ENCODE measurements around the gene TUBB4B. TPM values are rescaled to one million over a fixed set of nuclear protein-coding genes. Genes with fewer than 3 reads are reported as not detected.

Gene TUBB4B
- total and polyA plus RNA-seq, 2 experiments from 2014 or later = 334 to 389 TPM

GRCh38 chr9:137202966-137203365, 38.1 kb upstream of the TUBB4B start:
- H3K27me3 ChIP-seq (ENCODE audit: insufficient read depth) = no peaks in the 10 kb centered on the region
- no peak overlapping the region for H3K4me3 ChIP-seq
- H3K36me3 Mint-ChIP-seq (ENCODE audit: low read depth) = peaks cover 15% of the 10 kb centered on the region
- no peak overlapping the region for H2AFZ ChIP-seq
- H3K27me3 Mint-ChIP-seq (ENCODE audit: insufficient read depth, low read depth, poor library complexity) = peaks cover 22% of the 10 kb centered on the region
- DNase-seq (ENCODE audit: low spot score) = no peak
- H3F3A ChIP-seq (replicated peaks; ENCODE audit: low read depth) = peaks cover 21% of the 10 kb centered on the region; the same call in 1 of the 2 replicates
- H3K27ac ChIP-seq (ENCODE audit: low read depth) = no peak overlapping the region
- H3K4me2 ChIP-seq = no peak overlapping the region
- peaks cover 30% of the 10 kb centered on the region for H3K4me1 ChIP-seq (ENCODE audit: insufficient read depth)
- H3K36me3 ChIP-seq (ENCODE audit: insufficient read depth) = no peaks in the 10 kb centered on the region
- H3K79me2 ChIP-seq (replicated peaks; ENCODE audit: insufficient read depth) = peaks cover 60% of the 10 kb centered on the region
- H4K20me1 ChIP-seq (replicated peaks; ENCODE audit: insufficient read depth) = peaks cover 14% of the 10 kb centered on the region
- TF ChIP-seq REST (IDR thresholded peaks at IDR 0.05; ENCODE audit: unreplicated experiment) = no peak
- no peaks in the 10 kb centered on the region for H3K9me2 ChIP-seq (ENCODE audit: insufficient read depth)
- ATAC-seq = no peak
- H3K4me3 Mint-ChIP-seq = no peak overlapping the region
- H3K4me1 Mint-ChIP-seq = peaks cover 39% of the 10 kb centered on the region
- no peaks in the 10 kb centered on the region for H3K9me3 Mint-ChIP-seq
- no peak overlapping the region for H3K27ac Mint-ChIP-seq

GRCh38 chr9:137204731-137205125, 36.4 kb upstream of the TUBB4B start:
- Histone ChIP-seq H3K27me3 (ENCODE audit: insufficient read depth) (no peaks in the 10 kb centered on the region), H3K9me2 (ENCODE audit: insufficient read depth) (no peaks in the 10 kb centered on the region), H3K36me3 (ENCODE audit: insufficient read depth) (no peaks in the 10 kb centered on the region), H4K20me1 (replicated peaks; ENCODE audit: insufficient read depth) (peaks cover 14% of the 10 kb centered on the region), H3F3A (replicated peaks; ENCODE audit: low read depth) (peaks cover 21% of the 10 kb centered on the region; the same call in 1 of the 2 replicates), H3K4me2 (peak overlapping the region; percentile 98), H2AFZ (no peak overlapping the region), H3K4me3 (peak overlapping the region; percentile 98), H3K4me1 (ENCODE audit: insufficient read depth) (peaks cover 24% of the 10 kb centered on the region), H3K27ac (ENCODE audit: low read depth) (no peak overlapping the region), H3K79me2 (replicated peaks; ENCODE audit: insufficient read depth) (peaks cover 42% of the 10 kb centered on the region)
- no peak for DNase-seq (ENCODE audit: low spot score)
- Mint-ChIP-seq H3K4me1 (peaks cover 30% of the 10 kb centered on the region), H3K9me3 (no peaks in the 10 kb centered on the region), H3K27ac (peak overlapping the region; percentile 93), H3K36me3 (ENCODE audit: low read depth) (peaks cover 25% of the 10 kb centered on the region), H3K4me3 (peak overlapping the region; percentile 97), H3K27me3 (ENCODE audit: insufficient read depth, low read depth, poor library complexity) (peaks cover 22% of the 10 kb centered on the region)
- ATAC-seq = no peak
- no peak for TF ChIP-seq EZH2 (IDR thresholded peaks at IDR 0.05; ENCODE audit: low read depth, unreplicated experiment)
- no peak for TF ChIP-seq ZNF114 (CRISPR knock-in tag; IDR thresholded peaks at IDR 0.05)
- no peak for TF ChIP-seq POLR2AphosphoS5 (IDR thresholded peaks at IDR 0.05; ENCODE audit: low read depth)
- TF ChIP-seq, protein P1, sequence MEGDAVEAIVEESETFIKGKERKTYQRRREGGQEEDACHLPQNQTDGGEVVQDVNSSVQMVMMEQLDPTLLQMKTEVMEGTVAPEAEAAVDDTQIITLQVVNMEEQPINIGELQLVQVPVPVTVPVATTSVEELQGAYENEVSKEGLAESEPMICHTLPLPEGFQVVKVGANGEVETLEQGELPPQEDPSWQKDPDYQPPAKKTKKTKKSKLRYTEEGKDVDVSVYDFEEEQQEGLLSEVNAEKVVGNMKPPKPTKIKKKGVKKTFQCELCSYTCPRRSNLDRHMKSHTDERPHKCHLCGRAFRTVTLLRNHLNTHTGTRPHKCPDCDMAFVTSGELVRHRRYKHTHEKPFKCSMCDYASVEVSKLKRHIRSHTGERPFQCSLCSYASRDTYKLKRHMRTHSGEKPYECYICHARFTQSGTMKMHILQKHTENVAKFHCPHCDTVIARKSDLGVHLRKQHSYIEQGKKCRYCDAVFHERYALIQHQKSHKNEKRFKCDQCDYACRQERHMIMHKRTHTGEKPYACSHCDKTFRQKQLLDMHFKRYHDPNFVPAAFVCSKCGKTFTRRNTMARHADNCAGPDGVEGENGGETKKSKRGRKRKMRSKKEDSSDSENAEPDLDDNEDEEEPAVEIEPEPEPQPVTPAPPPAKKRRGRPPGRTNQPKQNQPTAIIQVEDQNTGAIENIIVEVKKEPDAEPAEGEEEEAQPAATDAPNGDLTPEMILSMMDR (conservative IDR thresholded peaks at IDR 0.05; ENCODE audit: low read depth in 2 of 2) = no peak
- TF ChIP-seq CREB1 (CRISPR knock-in tag; IDR thresholded peaks at IDR 0.05; ENCODE audit: low read depth) = no peak
- no peak for TF ChIP-seq EZH2phosphoT487 (IDR thresholded peaks at IDR 0.05; ENCODE audit: unreplicated experiment)
- TF ChIP-seq ZNF331 (CRISPR knock-in tag; IDR thresholded peaks at IDR 0.05; ENCODE audit: low read depth) = no peak
- TF ChIP-seq REST (IDR thresholded peaks at IDR 0.05; ENCODE audit: unreplicated experiment) = no peak
- TF ChIP-seq NANOG (IDR thresholded peaks at IDR 0.05; ENCODE audit: borderline replicate concordance) = no peak
- TF ChIP-seq STAT1 (IDR thresholded peaks at IDR 0.05; ENCODE audit: unreplicated experiment) = no peak
- TF ChIP-seq JUNB (IDR thresholded peaks at IDR 0.05; ENCODE audit: unreplicated experiment) = no peak
- TF ChIP-seq, protein P2, sequence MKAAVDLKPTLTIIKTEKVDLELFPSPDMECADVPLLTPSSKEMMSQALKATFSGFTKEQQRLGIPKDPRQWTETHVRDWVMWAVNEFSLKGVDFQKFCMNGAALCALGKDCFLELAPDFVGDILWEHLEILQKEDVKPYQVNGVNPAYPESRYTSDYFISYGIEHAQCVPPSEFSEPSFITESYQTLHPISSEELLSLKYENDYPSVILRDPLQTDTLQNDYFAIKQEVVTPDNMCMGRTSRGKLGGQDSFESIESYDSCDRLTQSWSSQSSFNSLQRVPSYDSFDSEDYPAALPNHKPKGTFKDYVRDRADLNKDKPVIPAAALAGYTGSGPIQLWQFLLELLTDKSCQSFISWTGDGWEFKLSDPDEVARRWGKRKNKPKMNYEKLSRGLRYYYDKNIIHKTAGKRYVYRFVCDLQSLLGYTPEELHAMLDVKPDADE (IDR thresholded peaks at IDR 0.05) = no peak

Measured in GM23338 (cell line).